CD4-positive, alpha-beta T cell treated with Interleukin-4 for 1 hour (primary cell): ENCODE measurements around the gene CLEC11A.
"Not testable (repeated sequence)": the region's sequence is repeated elsewhere in the genome, so short reads cannot be mapped to it uniquely, and the experiment has no call there.

Source experiments
- DNase-seq, 2 donors: peaks; one replicate each; pipeline ENCODE4 v3.0.0-alpha.2; 2020 to 2022

CLEC11A gene

DNA sequence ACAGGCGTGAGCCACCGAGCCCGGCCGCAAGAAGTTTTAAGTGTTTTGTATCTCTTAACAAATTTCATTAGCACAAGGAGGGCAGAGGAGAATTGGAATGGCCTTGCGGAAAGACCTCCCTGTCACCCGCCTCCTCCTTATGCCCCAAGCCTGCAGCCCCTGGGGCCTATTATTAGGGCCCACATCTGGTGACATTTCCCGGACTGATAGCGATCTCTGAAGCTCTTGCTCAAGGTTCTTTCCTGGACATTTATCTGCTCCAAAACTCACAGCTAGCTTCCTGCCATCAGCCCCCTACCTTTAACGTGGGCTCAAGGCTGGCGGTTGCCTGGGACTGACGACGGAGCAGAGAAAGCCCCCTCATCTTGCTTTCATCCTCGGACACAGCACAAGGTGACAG is 40.4 kb downstream of the CLEC11A start:
- not testable (repeated sequence) for DNase-seq

DNA sequence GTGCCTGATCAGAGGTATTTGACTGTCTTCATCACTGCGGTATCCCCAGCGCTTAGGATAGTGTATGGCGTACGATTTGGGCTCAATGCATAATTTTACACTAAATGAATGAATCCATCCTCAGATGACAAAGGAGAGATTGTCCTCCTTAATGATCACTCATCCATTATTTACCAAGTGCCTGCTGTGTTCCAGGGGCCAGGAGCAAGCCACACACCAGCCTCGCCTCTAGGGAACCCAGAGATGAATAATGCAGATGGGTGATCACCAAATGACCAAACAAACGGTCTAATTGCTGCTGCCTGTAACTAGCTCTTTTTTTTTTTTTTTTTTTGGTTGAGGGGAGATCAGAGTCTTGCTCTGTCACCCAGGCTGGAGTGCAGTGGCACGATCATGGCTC is 41.2 kb downstream of the CLEC11A start:
- no peak for DNase-seq

DNA sequence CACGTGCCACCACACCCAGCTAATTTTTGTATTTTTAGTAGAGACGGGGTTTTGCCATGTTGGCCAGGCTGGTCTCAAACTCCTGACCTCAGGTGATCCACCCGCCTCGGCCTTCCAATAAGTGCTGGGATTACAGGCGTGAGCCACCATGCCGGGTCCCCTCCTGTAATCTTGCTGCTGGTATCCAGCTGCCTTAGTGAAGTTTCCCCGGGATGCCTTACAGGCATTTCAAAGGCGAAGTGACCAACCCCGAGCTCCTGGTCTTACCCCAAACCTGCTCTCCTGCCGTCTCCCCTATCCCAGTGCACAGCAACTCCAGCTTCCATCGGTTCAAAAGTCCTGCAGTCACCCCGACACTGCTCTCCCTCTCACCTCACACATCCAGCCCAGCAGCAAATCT is 43.6 kb downstream of the CLEC11A start:
- DNase-seq, result not testable (repeated sequence)

DNA sequence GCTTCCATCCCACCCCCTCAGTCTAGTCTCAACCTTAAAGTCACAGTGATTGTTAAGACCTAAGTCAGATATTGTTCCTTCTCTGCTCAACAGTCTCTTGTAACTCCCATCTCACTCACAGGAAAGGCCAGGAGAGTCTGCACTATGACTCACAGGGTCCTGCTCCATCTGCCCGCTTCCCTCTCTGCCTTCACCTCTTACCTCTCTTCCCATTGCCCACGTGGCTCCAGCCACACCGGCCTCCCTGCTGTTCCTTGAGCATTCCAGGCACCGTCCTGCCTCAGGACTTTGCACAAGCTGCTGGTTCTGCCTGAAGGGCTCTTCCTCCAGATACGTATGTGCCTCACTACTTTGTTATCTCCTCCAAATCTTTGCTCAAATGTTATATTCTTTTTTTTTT is 44.1 kb downstream of the CLEC11A start:
- not testable (repeated sequence) for DNase-seq

DNA sequence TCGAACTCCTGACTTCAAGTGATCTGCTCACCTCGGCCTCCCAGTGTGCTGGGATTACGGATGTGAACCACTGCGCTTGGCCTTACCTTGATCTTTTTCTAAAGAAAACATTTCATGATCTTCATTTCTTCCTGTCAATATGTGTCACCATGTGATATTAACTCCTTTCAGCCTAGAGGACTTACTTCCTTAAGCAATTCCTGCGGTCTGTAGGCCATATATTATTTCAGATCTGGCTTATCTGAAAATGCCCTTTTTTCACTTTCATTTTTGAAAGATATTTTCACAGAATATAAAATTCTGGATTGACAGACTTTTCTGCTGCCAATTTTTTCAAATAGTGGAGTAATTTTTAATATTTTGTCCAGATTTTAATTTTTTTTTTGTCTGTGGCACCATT is 45.1 kb downstream of the CLEC11A start:
- DNase-seq, result no peak

DNA sequence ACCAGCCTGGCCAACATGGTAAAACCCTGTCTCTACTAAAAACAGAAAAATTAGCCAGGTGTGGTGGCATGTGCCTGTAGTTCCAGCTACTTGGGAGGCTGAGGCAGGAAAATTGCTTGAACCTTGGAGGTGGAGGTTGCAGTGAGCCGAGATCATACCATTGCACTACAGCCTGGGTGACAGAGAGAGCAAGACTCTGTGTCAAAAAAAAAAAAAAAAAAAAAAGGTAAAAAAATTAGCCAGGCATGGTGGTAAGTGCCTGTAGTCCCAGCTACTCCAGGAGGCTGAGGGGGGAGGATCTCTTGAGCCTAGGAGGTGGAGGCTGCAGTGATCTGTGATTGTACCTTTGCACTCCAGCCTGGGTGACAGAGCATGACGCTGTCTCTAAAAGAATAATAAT is 47.0 kb downstream of the CLEC11A start, which contains the start of gene GPR32:
GPR32 (plus strand) TSS at position 301 of the 400 bp plus-strand sequence. CDS start 137 bp downstream, outside the sequence.
- not testable (repeated sequence) for DNase-seq

DNA sequence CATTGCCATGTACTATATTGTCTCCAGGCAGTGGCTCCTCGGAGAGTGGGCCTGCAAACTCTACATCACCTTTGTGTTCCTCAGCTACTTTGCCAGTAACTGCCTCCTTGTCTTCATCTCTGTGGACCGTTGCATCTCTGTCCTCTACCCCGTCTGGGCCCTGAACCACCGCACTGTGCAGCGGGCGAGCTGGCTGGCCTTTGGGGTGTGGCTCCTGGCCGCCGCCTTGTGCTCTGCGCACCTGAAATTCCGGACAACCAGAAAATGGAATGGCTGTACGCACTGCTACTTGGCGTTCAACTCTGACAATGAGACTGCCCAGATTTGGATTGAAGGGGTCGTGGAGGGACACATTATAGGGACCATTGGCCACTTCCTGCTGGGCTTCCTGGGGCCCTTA is 47.7 kb downstream of the CLEC11A start:
- DNase-seq, result no peak

DNA sequence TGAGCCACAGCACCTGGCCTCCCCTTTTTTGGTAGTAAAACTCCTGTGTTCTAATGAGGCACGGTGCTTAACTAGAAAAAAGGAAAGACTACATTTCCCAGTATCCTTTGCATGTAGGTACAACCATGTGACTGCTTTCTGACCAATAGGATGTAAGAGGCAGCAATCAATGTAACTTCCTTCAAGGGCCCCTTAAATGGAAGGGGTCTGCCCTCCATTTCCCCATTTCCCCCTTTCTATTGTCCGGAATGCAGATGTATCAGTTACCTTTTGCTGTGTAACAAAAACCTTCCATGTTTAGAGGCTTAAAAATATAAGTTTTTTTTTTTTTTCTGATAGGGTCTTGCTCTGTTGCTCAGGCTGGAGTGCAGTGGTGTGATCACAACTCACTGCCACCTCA is 49.3 kb downstream of the CLEC11A start:
- DNase-seq, result peak in 1 of 2 donors; percentile 25

DNA sequence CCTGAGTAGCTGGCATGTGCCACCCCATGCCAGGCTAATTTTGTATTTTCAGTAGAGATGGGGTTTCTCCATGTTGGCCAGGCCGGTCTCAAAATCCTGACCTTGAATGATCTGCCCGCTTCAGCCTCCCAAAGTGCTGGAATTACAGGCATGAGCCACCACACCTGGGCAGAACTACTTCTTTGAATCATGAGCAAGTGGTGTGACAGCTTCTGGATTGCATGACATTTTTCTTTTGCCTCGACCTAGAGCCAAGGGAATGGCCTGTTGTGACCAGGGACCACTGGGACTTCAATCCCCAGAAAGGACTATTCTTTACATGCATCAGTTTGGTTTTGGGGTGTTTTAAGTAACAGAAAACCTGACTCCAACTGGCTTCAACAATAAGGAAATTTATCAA is 49.7 kb downstream of the CLEC11A start:
- not testable (repeated sequence) for DNase-seq

DNA sequence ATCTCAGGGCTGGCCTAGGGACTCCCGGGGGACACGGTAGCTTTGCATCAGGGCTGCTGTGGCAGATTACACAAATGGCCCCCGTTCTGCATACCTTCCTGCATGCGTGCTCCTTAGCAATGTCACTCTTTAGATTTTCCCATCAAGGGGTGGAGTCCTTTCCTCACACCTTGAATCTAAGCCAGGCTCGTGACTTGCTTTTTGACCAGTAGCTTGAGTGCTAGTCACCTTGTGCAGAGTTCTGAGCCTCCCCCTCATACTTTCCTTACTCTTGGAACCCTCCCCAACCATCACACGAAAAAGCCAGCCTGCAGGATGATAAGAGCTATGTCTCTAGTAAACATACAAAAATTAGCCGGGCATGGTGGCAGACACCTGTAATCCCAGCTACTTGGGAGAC is 50.3 kb downstream of the CLEC11A start:
- DNase-seq, result not testable (repeated sequence)
